K562 (cell line): ENCODE results near the gene SH3BGRL3. TPM values are rescaled to one million over a fixed set of nuclear protein-coding genes. Genes with fewer than 3 reads are reported as not detected.

Source experiments
- CBX3 ChIP-seq, 2 experiments: IDR thresholded peaks; 1 replicate in 1 of 2; 2 replicates in 1 of 2; pipeline ENCODE4 v1.6.1; 2012; ENCODE audit warnings: inconsistent platforms in 2 of 2, low read length in 2 of 2, borderline replicate concordance in 1 of 2, control low read depth in 1 of 2
- CTBP1 ChIP-seq: fragments of 450-650 bp; IDR thresholded peaks from 2 replicates; pipeline ENCODE4 v1.6.1; 2016; ENCODE audit warnings: borderline replicate concordance
- E2F4 ChIP-seq: sonication (generic); formaldehyde crosslinking; IDR thresholded peaks from 2 replicates; pipeline ENCODE4 v1.8.0; 2022; ENCODE audit warnings: mild to moderate bottlenecking, low read depth, missing genetic modification reagents
- ELF2 ChIP-seq: fragments of 250-450 bp; sonication (Bioruptor Pico); IDR thresholded peaks from 2 replicates; pipeline ENCODE4 v1.5.0; 2021; ENCODE audit warnings: mild to moderate bottlenecking
- EWSR1 ChIP-seq: fragments of 450-650 bp; IDR thresholded peaks from 2 replicates; pipeline ENCODE4 v1.6.1; 2018; ENCODE audit warnings: borderline replicate concordance, mild to moderate bottlenecking, low read depth, moderate library complexity; ENCODE audit not compliant: partially characterized antibody
- FOXO4 ChIP-seq: fragments of 450-650 bp; formaldehyde crosslinking; IDR thresholded peaks from 2 replicates; pipeline ENCODE4 v1.4.0; 2020; ENCODE audit warnings: mild to moderate bottlenecking, moderate library complexity
- HDAC6 ChIP-seq: IDR thresholded peaks from 2 replicates; pipeline ENCODE4 v1.6.1; 2012; ENCODE audit warnings: low read depth, mild to moderate bottlenecking, control low read depth, inconsistent platforms, low read length, moderate library complexity
- JUND ChIP-seq, 2 experiments: IDR thresholded peaks; 2 replicates in 1 of 2; 3 replicates in 1 of 2; pipeline ENCODE4 v1.6.1; 2011; ENCODE audit warnings: borderline replicate concordance in 2 of 2, low read depth in 2 of 2, low read length in 2 of 2, improper control_type of control experiment in 1 of 2, missing biosample characterization in 1 of 2, missing genetic modification characterization in 1 of 2, missing genetic modification reagents in 1 of 2
- MEF2D ChIP-seq: conservative IDR thresholded peaks from 2 replicates; pipeline ENCODE4 v1.6.1; 2016; ENCODE audit warnings: low read depth, missing genetic modification characterization, missing compliant biosample characterization
- MXD1 ChIP-seq: fragments of 250-450 bp; sonication (Bioruptor Pico); IDR thresholded peaks from 2 replicates; pipeline ENCODE4 v1.8.0; 2021; ENCODE audit warnings: borderline replicate concordance, mild to moderate bottlenecking, moderate library complexity; ENCODE audit not compliant: poor library complexity, severe bottlenecking
- PRDM10 ChIP-seq: fragments of 450-650 bp; IDR thresholded peaks from 2 replicates; pipeline ENCODE4 v1.6.1; 2018; ENCODE audit not compliant: partially characterized antibody
- SRF ChIP-seq, 2 experiments: fragments of 250-450, 450-650 bp in 1 of 2; sonication (Bioruptor Pico) in 1 of 2; sonication (generic) in 1 of 2; formaldehyde crosslinking; IDR thresholded peaks; 2 replicates each; pipeline versions ENCODE4 v1.5.0 to v1.5.1; 2020 to 2022; ENCODE audit warnings: mild to moderate bottlenecking in 1 of 2, missing genetic modification reagents in 1 of 2
- ZBTB49 ChIP-seq: sonication (generic); formaldehyde crosslinking; IDR thresholded peaks from 2 replicates; pipeline ENCODE4 v1.8.0; 2022; ENCODE audit warnings: missing genetic modification reagents, mild to moderate bottlenecking, borderline replicate concordance
- ZNF23 ChIP-seq: fragments of 250-450 bp; sonication (Bioruptor Pico); IDR thresholded peaks from 2 replicates; pipeline ENCODE4 v1.4.0; 2020; ENCODE audit warnings: mild to moderate bottlenecking
- ZNF24 ChIP-seq: fragments of 450-650 bp; IDR thresholded peaks from 2 replicates; pipeline ENCODE4 v1.6.1; 2016
- polyA plus RNA-seq, 8 experiments: library from polyadenylated mRNA; depleted of rRNA in 4 of 8; stranded (reverse) in 5 of 8; unstranded in 3 of 8; fragments of >200 nt; fragmentation: Nextera tagmentation in 2 of 8; fragmentation: Illumina TruSeq in 1 of 8; extraction: Ambion mirVana in 2 of 8; extraction: Trizol in 1 of 8; gene quantifications; 2 replicates each; pipeline versions ENCODE4 v1.2.1 to v1.2.3, GENCODE V29; 2011 to 2014; ENCODE audit warnings: inconsistent platforms in 1 of 8, missing spikeins in 1 of 8
- total RNA-seq, 7 experiments: library from RNA; depleted of rRNA in 6 of 7; stranded (reverse); fragments of >200 nt in 6 of 7; fragmentation: Illumina TruSeq in 2 of 7; extraction: Trizol in 2 of 7; gene quantifications; 2 replicates each; pipeline versions ENCODE4 v1.2.1 to v1.2.3, GENCODE V29; 2011 to 2021; ENCODE audit warnings: low replicate concordance in 1 of 7

SH3BGRL3 gene
- total and polyA plus RNA-seq, 9 of the 15 experiments (the other 6 are each of a cell fraction or from before 2014, with no cell fraction given), result 30.3 to 140 (median 54.2) TPM

- TF ChIP-seq E2F4 (CRISPR knock-in tag), result peak; percentile 45; the same call in 1 of the 2 replicates
- TF ChIP-seq MXD1 (CRISPR knock-in tag), result peak; percentile 86
- no peak for TF ChIP-seq ZBTB49
- TF ChIP-seq SRF (CRISPR knock-in tag; IDR thresholded peaks at IDR 0.05), result peak in 1 of 2 experiments; percentile 59; a peak in 1 of 4 replicates
- TF ChIP-seq CTBP1, result peak; percentile 76; the same call in 1 of the 2 replicates
- TF ChIP-seq JUND (IDR thresholded peaks at IDR 0.05; ENCODE audit: borderline replicate concordance, low read depth, low read length), result peak; percentile 49; the same call in 1 of the 2 replicates
- TF ChIP-seq JUND (tag; IDR thresholded peaks at IDR 0.05; ENCODE audit: borderline replicate concordance, low read depth, low read length), result no peak; the same call in 2 of the 3 replicates
- TF ChIP-seq ZNF24, result no peak
- no peak for TF ChIP-seq ELF2 (CRISPR knock-in tag)
- no peak for TF ChIP-seq CBX3 (IDR thresholded peaks at IDR 0.05; ENCODE audit: borderline replicate concordance in 1 of 2, low read length in 2 of 2)
- peak; percentile 60 for TF ChIP-seq PRDM10
- TF ChIP-seq EWSR1, result no peak
- TF ChIP-seq FOXO4 (CRISPR knock-in tag), result no peak
- no peak for TF ChIP-seq MEF2D
- TF ChIP-seq HDAC6, result no peak
- no peak for TF ChIP-seq ZNF23
Measured at GRCh38 chr1:26306290-26307229, 26.7 kb downstream of the SH3BGRL3 start, which contains the start of gene UBXN11 (continued).
